HEK293 (cell line): ENCODE results near the gene RBM34.

Experiments used
- CTCF ChIA-PET: fragments of 350-600 bp; formaldehyde crosslinking; extraction: SDS; loops from one replicate; lab custom pipeline; 2021; ENCODE audit warnings: antibody characterized with exemption; lab: Yijun Ruan, JAX
- POLR2A ChIA-PET: fragments of 300-600 bp; formaldehyde crosslinking; extraction: SDS; loops from one replicate; lab custom pipeline; 2020; ENCODE audit warnings: antibody characterized with exemption, inconsistent platforms; lab: Yijun Ruan, JAX
- H3K27ac ChIP-seq: fragments of 200-500 bp; sonication (Bioruptor generic); 2 replicates; pipeline ENCODE4 v1.5.1; 2014; ENCODE audit warnings: low read depth, low read length, control low read depth, inconsistent platforms; ENCODE audit errors: extremely low read depth
- H3K36me3 ChIP-seq, 2 experiments: fragments of 200-500 bp in 1 of 2; sonication (Bioruptor generic) in 1 of 2; 1 replicate in 1 of 2; 2 replicates in 1 of 2; pipeline ENCODE4 v1.5.1; 2014 to 2017; ENCODE audit warnings: inconsistent platforms in 2 of 2, low read length in 2 of 2; ENCODE audit not compliant: control insufficient read depth in 2 of 2, insufficient read depth in 1 of 2
- H3K4me1 ChIP-seq: fragments of 200-500 bp; sonication (Bioruptor generic); 2 replicates; pipeline ENCODE4 v1.5.1; 2014; ENCODE audit warnings: mild to moderate bottlenecking, low read length, inconsistent platforms; ENCODE audit not compliant: control insufficient read depth, insufficient read depth
- H3K4me3 ChIP-seq: 2 replicates; pipeline ENCODE4 v1.5.1; 2011; ENCODE audit warnings: low read depth, mild to moderate bottlenecking, control low read depth, low read length, moderate library complexity
- H3K9me3 ChIP-seq: fragments of 200-500 bp; sonication (Bioruptor generic); 2 replicates; pipeline ENCODE4 v1.5.1; 2014; ENCODE audit warnings: low read depth, low read length, inconsistent platforms; ENCODE audit not compliant: control insufficient read depth, insufficient read depth
- GLI2 ChIP-seq: fragments of 450-650 bp; formaldehyde crosslinking; IDR thresholded peaks from 2 replicates; pipeline ENCODE4; 2017; ENCODE audit warnings: missing biosample characterization, missing genetic modification characterization, low read depth, borderline replicate concordance
- HIC1 ChIP-seq: fragments of 450-650 bp; formaldehyde crosslinking; IDR thresholded peaks from 2 replicates; pipeline ENCODE4 v1.5.1; 2016; ENCODE audit warnings: missing biosample characterization, missing genetic modification characterization
- KLF10 ChIP-seq: fragments of 450-650 bp; IDR thresholded peaks from 2 replicates; pipeline ENCODE4 v1.5.1; 2018; ENCODE audit warnings: missing biosample characterization, mild to moderate bottlenecking, missing genetic modification characterization
- KLF16 ChIP-seq: fragments of 450-650 bp; formaldehyde crosslinking; IDR thresholded peaks from 2 replicates; pipeline ENCODE4 v1.5.1; 2017; ENCODE audit warnings: missing biosample characterization, missing genetic modification characterization
- MZF1 ChIP-seq: fragments of 450-650 bp; formaldehyde crosslinking; IDR thresholded peaks from 2 replicates; pipeline ENCODE4 v1.5.1; 2017; ENCODE audit warnings: missing biosample characterization, missing genetic modification characterization, borderline replicate concordance
- PRDM1 ChIP-seq: fragments of 450-650 bp; formaldehyde crosslinking; IDR thresholded peaks from 2 replicates; pipeline ENCODE4; 2016; ENCODE audit warnings: missing biosample characterization, missing genetic modification characterization
- SCRT1 ChIP-seq: fragments of 450-650 bp; formaldehyde crosslinking; IDR thresholded peaks from 2 replicates; pipeline ENCODE4 v1.5.1; 2016; ENCODE audit warnings: missing biosample characterization, missing genetic modification characterization, borderline replicate concordance
- SP3 ChIP-seq: fragments of 450-650 bp; formaldehyde crosslinking; IDR thresholded peaks from 2 replicates; pipeline ENCODE4 v1.5.1; 2016; ENCODE audit warnings: missing biosample characterization, missing genetic modification characterization
- YY1 ChIP-seq: fragments of 450-650 bp; formaldehyde crosslinking; IDR thresholded peaks from 2 replicates; pipeline ENCODE4 v1.5.1; 2018; ENCODE audit warnings: missing biosample characterization, missing genetic modification characterization
- ZFP37 ChIP-seq: fragments of 450-650 bp; formaldehyde crosslinking; IDR thresholded peaks from 2 replicates; pipeline ENCODE4 v1.5.1; 2016; ENCODE audit warnings: missing biosample characterization, missing genetic modification characterization
- ZFP69B ChIP-seq: fragments of 450-650 bp; formaldehyde crosslinking; IDR thresholded peaks from 2 replicates; pipeline ENCODE4 v1.5.1; 2016; ENCODE audit warnings: missing biosample characterization, missing genetic modification characterization
- ZNF133 ChIP-seq: fragments of 450-650 bp; formaldehyde crosslinking; IDR thresholded peaks from 2 replicates; pipeline ENCODE4 v1.5.1; 2016; ENCODE audit warnings: missing biosample characterization, missing genetic modification characterization
- ZNF239 ChIP-seq: fragments of 450-650 bp; formaldehyde crosslinking; IDR thresholded peaks from 2 replicates; pipeline ENCODE4 v1.5.1; 2016; ENCODE audit warnings: missing biosample characterization, missing genetic modification characterization
- ZNF26 ChIP-seq: fragments of 450-650 bp; formaldehyde crosslinking; IDR thresholded peaks from 2 replicates; pipeline ENCODE4 v1.5.1; 2016; ENCODE audit warnings: missing biosample characterization, missing genetic modification characterization
- ZNF335 ChIP-seq: fragments of 450-650 bp; formaldehyde crosslinking; conservative IDR thresholded peaks from 2 replicates; pipeline ENCODE4 v1.5.1; 2016; ENCODE audit warnings: missing biosample characterization, missing genetic modification characterization
- ZNF449 ChIP-seq: fragments of 450-650 bp; formaldehyde crosslinking; IDR thresholded peaks from 2 replicates; pipeline ENCODE4 v1.5.1; 2017; ENCODE audit warnings: missing biosample characterization, mild to moderate bottlenecking, missing genetic modification characterization, moderate library complexity
- ZNF514 ChIP-seq: fragments of 450-650 bp; formaldehyde crosslinking; IDR thresholded peaks from 2 replicates; pipeline ENCODE4 v1.5.1; 2016; ENCODE audit warnings: missing biosample characterization, missing genetic modification characterization
- ZNF549 ChIP-seq: fragments of 450-650 bp; IDR thresholded peaks from 2 replicates; pipeline ENCODE4 v1.5.1; 2018; ENCODE audit warnings: missing biosample characterization, missing genetic modification characterization, mild to moderate bottlenecking, inconsistent platforms, moderate library complexity
- ZNF555 ChIP-seq: fragments of 450-650 bp; formaldehyde crosslinking; conservative IDR thresholded peaks from 2 replicates; pipeline ENCODE4 v1.5.1; 2017; ENCODE audit warnings: missing biosample characterization, mild to moderate bottlenecking, missing genetic modification characterization, inconsistent platforms
- ZNF629 ChIP-seq: fragments of 450-650 bp; formaldehyde crosslinking; IDR thresholded peaks from 2 replicates; pipeline ENCODE4 v1.5.1; 2017; ENCODE audit warnings: missing biosample characterization, missing genetic modification characterization
- ZNF777 ChIP-seq: fragments of 450-650 bp; formaldehyde crosslinking; IDR thresholded peaks from 2 replicates; pipeline ENCODE4 v1.5.1; 2017; ENCODE audit warnings: missing biosample characterization, missing genetic modification characterization, borderline replicate concordance
- ZNF785 ChIP-seq: fragments of 450-650 bp; formaldehyde crosslinking; IDR thresholded peaks from 2 replicates; pipeline ENCODE4 v1.5.1; 2016; ENCODE audit warnings: missing biosample characterization, missing genetic modification characterization
- ZNF843 ChIP-seq: fragments of 450-650 bp; formaldehyde crosslinking; IDR thresholded peaks from 2 replicates; pipeline ENCODE4 v1.5.1; 2016; ENCODE audit warnings: missing biosample characterization, missing genetic modification characterization

Gene RBM34

GRCh38 chr1:235207209-235207565 is 46.1 kb upstream of the RBM34 start:
- peaks cover 41 to 53% of the 10 kb centered on the region in 2 experiments for H3K36me3 ChIP-seq

GRCh38 chr1:235206533-235207208 is 45.6 kb upstream of the RBM34 start:
- H3K9me3 ChIP-seq: no peaks in the 10 kb centered on the region
- H3K27ac ChIP-seq: no peak overlapping the region
- H3K4me3 ChIP-seq: no peak overlapping the region
- POLR2A ChIA-PET: interaction anchor here (0.6 kb wide), 1 partner anchor 58 kb away, joined by 3 read pairs; no protein-coding TSS in a partner anchor
- peak; percentile 99 for TF ChIP-seq ZNF239 (tag by site-specific recombination)
- no peak for TF ChIP-seq ZFP37 (tag by site-specific recombination)
- H3K36me3 ChIP-seq: peaks cover 36 to 50% of the 10 kb centered on the region in 2 experiments
- no peaks in the 10 kb centered on the region for H3K4me1 ChIP-seq
- CTCF ChIA-PET: interaction anchor here (0.5 to 1.4 kb wide), 3 partner anchors 16 to 781 kb away, joined by 3 to 7 read pairs (median 4); no protein-coding TSS in a partner anchor

More at GRCh38 chr1:235207209-235207565, 46.1 kb upstream of the RBM34 start:
- H3K9me3 ChIP-seq: no peaks in the 10 kb centered on the region
- no peak for TF ChIP-seq ZNF785
- TF ChIP-seq ZNF449 (tag by site-specific recombination): no peak
- no peak for TF ChIP-seq ZNF555 (tag by site-specific recombination)
- TF ChIP-seq ZNF629 (tag by site-specific recombination): no peak
- TF ChIP-seq ZFP69B (tag by site-specific recombination): no peak
- no peak for TF ChIP-seq SP3 (tag by site-specific recombination)
- no peak for TF ChIP-seq ZNF335 (tag by site-specific recombination)
- H3K4me3 ChIP-seq: no peak overlapping the region
- H3K27ac ChIP-seq: no peak overlapping the region
- H3K4me1 ChIP-seq: no peaks in the 10 kb centered on the region
- CTCF ChIA-PET: interaction anchor here (0.6 to 1.4 kb wide), 5 partner anchors 11 to 782 kb away, joined by 3 to 7 read pairs (median 5); no protein-coding TSS in a partner anchor
- POLR2A ChIA-PET: interaction anchor here (0.5 kb wide), 1 partner anchor 289 kb away, joined by 3 read pairs; no protein-coding TSS in a partner anchor

GRCh38 chr1:235205687-235206086 is 44.6 kb upstream of the RBM34 start:
- H3K9me3 ChIP-seq: no peaks in the 10 kb centered on the region
- peaks cover 28 to 50% of the 10 kb centered on the region in 2 experiments for H3K36me3 ChIP-seq
- CTCF ChIA-PET: interaction anchor here (0.6 kb wide), 1 partner anchor 26 kb away, joined by 3 read pairs; no protein-coding TSS in a partner anchor
- no peak overlapping the region for H3K4me3 ChIP-seq
- H3K27ac ChIP-seq: no peak overlapping the region
- no peaks in the 10 kb centered on the region for H3K4me1 ChIP-seq
- POLR2A ChIA-PET: no interaction called here
- TF ChIP-seq PRDM1: no peak

- CTCF ChIA-PET: interaction anchor here (0.7 kb wide), 1 partner anchor 8 kb away, joined by 4 read pairs; no protein-coding TSS in a partner anchor
- TF ChIP-seq ZNF133 (tag by site-specific recombination) (no peak), HIC1 (tag by site-specific recombination) (no peak), ZNF26 (tag by site-specific recombination) (no peak), ZNF777 (tag by site-specific recombination) (no peak), YY1 (tag by site-specific recombination) (no peak), ZNF514 (tag by site-specific recombination) (no peak), ZNF549 (no peak), KLF16 (tag by site-specific recombination) (no peak), SCRT1 (no peak), KLF10 (tag by site-specific recombination) (no peak), MZF1 (no peak), GLI2 (tag by site-specific recombination) (no peak), ZNF335 (tag by site-specific recombination) (no peak), ZNF843 (tag by site-specific recombination) (no peak)
Measured at GRCh38 chr1:235203428-235203827, 42.4 kb upstream of the RBM34 start.

More at GRCh38 chr1:235203428-235203827, 42.4 kb upstream of the RBM34 start:
- H3K9me3 ChIP-seq: no peaks in the 10 kb centered on the region
- H3K4me1 ChIP-seq: no peaks in the 10 kb centered on the region
- H3K36me3 ChIP-seq: peaks cover 13 to 41% of the 10 kb centered on the region in 2 experiments
- H3K4me3 ChIP-seq: no peak overlapping the region
- POLR2A ChIA-PET: no interaction called here
- no peak overlapping the region for H3K27ac ChIP-seq
